ENCODE data around the gene ABI3. TPM values are rescaled to one million over a fixed set of nuclear protein-coding genes. Genes with fewer than 3 reads are reported as not detected.

ABI3 gene
- total RNA-seq, 2 donors from 2014 or later, result 2.5 to 3.3 TPM

GRCh38 chr17:49231563-49231894 lies 21.0 kb downstream of the ABI3 start:
- intact Hi-C loops (cut with DNase I), result no loop called here
- Histone ChIP-seq H3K9ac (ENCODE audit: low read depth in 2 of 2, low read length in 2 of 2) (no peak overlapping the region), H3K36me3 (no peaks in the 10 kb centered on the region), H3K4me3 (no peak overlapping the region), H3K27me3 (peaks cover 8% of the 10 kb centered on the region), H3K27ac (no peak overlapping the region), H3K4me1 (peaks cover 5% of the 10 kb centered on the region), H3K9me3 (no peaks in the 10 kb centered on the region)
- TF ChIP-seq CTCF (IDR thresholded peaks at IDR 0.05), result no peak
- no peak for DNase-seq

GRCh38 chr17:49234509-49235080 lies 24.1 kb downstream of the ABI3 start:
- Histone ChIP-seq H3K4me1 (peaks cover 5% of the 10 kb centered on the region), H3K27me3 (peaks cover 8% of the 10 kb centered on the region), H3K4me3 (no peak overlapping the region), H3K9me3 (no peaks in the 10 kb centered on the region), H3K27ac (no peak overlapping the region), H3K9ac (ENCODE audit: low read depth in 2 of 2, low read length in 2 of 2) (no peak overlapping the region), H3K36me3 (no peaks in the 10 kb centered on the region)
- intact Hi-C loops (cut with DNase I), result no loop called here
- TF ChIP-seq CTCF (IDR thresholded peaks at IDR 0.05), result no peak
- DNase-seq, result no peak

- H3K36me3 ChIP-seq, result no peaks in the 10 kb centered on the region
- no peak for DNase-seq
- no peaks in the 10 kb centered on the region for H3K9me3 ChIP-seq
- H3K9ac ChIP-seq (ENCODE audit: low read depth in 2 of 2, low read length in 2 of 2), result no peak overlapping the region
- H3K27me3 ChIP-seq, result no peaks in the 10 kb centered on the region
- TF ChIP-seq CTCF (IDR thresholded peaks at IDR 0.05), result no peak
- no peak overlapping the region for H3K27ac ChIP-seq
- H3K4me1 ChIP-seq, result no peaks in the 10 kb centered on the region
- no peak overlapping the region for H3K4me3 ChIP-seq
- intact Hi-C loops (cut with DNase I), result no loop called here
These were observed 25.4 kb downstream of the ABI3 start for GRCh38 chr17:49235896-49236295.

GRCh38 chr17:49239963-49240362 lies 29.5 kb downstream of the ABI3 start:
- no peak for TF ChIP-seq CTCF (IDR thresholded peaks at IDR 0.05)
- Histone ChIP-seq H3K27ac (no peak overlapping the region), H3K36me3 (no peaks in the 10 kb centered on the region), H3K4me3 (no peak overlapping the region), H3K4me1 (no peaks in the 10 kb centered on the region), H3K9ac (ENCODE audit: low read depth in 2 of 2, low read length in 2 of 2) (no peak overlapping the region), H3K9me3 (no peaks in the 10 kb centered on the region), H3K27me3 (no peaks in the 10 kb centered on the region)
- no peak for DNase-seq
- intact Hi-C loops (cut with DNase I), result no loop called here

DNA sequence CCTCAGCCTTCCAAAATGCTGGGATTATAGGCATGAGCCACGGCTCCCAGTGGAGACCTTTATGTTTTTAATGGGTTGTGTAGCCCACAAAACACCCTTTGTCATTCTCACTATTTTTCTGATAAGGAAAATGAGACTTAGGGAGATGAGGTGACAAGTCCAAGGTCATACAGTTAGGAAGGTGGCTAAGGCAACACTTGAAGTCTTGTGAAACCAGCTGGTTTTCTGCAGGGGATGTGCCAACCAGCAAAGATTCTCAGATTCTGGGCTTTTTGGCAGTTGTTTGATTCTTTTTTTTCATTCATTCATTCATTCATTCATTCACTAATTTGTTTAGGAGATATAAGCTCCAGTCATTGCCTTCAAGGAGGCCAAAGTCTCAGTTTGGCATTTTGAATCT lies 30.1 kb downstream of the ABI3 start:
- H3K4me1 ChIP-seq, result no peaks in the 10 kb centered on the region
- no peak overlapping the region for H3K27ac ChIP-seq
- intact Hi-C loops (cut with DNase I), result no loop called here
- H3K36me3 ChIP-seq, result no peaks in the 10 kb centered on the region
- H3K4me3 ChIP-seq, result no peak overlapping the region
- no peak for DNase-seq
- no peaks in the 10 kb centered on the region for H3K27me3 ChIP-seq
- no peaks in the 10 kb centered on the region for H3K9me3 ChIP-seq
- no peak overlapping the region for H3K9ac ChIP-seq (ENCODE audit: low read depth in 2 of 2, low read length in 2 of 2)
- TF ChIP-seq CTCF (IDR thresholded peaks at IDR 0.05), result no peak
